HG03354 (cell line): Measurements from ENCODE around the gene PCK2.

Experiments
- ATAC-seq: cut with Tn5 transposase; IDR thresholded peaks from one replicate; pipeline ENCODE4 v1.9.1; 2021; ENCODE audit warnings: mild to moderate bottlenecking; ENCODE audit not compliant: unreplicated experiment, poor library complexity, severe bottlenecking

PCK2 gene

GRCh38 chr14:24147761-24148428 lies 53.8 kb downstream of the PCK2 start:
- ATAC-seq, result no peak

DNA sequence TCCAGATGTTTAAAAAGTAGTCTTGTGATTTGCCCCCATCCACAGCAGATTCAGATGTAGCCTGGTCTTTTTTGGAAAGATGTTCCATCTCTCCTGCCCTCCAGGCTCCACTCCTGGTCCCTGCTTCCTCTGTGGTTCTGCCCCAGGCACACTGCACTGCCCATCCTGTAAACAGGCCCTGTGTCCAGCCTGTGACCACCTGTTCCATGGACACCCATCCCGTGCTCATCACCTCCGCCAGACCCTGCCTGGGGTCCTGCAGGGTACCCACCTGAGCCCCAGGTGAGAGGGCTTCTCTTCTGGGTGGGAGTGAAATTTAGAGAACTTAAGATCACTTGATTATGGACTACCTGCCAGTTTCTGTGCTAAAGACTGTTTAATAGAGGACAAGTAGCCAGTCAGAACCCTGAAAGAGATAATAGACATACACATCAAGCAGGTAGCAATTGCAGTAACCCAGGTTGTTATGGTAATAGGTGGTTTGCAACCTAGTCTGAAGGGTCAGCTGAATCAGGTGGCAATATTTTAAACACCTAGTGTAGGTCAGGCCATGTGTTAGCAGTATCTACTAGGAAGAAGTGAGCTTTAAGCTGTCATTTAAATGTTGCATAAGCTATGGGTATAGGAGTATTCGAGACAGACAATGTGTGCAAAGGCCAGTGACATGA lies 55.3 kb downstream of the PCK2 start:
- no peak for ATAC-seq

DNA sequence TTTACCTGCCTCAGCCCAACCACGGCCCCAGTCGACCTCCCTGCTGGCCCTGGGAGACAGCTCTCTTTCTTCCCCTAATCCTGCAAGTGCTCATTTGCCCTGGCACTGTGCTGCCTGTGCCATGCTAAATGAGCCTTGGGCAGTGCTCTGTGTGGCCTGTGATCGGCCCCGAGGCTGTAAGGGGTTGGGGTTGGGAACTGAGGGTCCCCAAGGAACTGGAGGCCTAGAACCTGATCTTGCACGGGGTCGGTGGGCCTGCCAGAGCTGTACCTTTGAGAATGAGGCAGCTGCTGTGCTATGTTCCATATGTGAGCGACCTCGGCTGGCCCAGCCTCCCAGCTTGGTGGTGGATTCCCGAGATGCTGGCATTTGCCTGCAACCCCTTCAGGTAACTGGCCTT lies 56.0 kb downstream of the PCK2 start:
- no peak for ATAC-seq

- no peak for ATAC-seq
Observed at GRCh38 chr14:24150567-24150966, 56.5 kb downstream of the PCK2 start.

DNA sequence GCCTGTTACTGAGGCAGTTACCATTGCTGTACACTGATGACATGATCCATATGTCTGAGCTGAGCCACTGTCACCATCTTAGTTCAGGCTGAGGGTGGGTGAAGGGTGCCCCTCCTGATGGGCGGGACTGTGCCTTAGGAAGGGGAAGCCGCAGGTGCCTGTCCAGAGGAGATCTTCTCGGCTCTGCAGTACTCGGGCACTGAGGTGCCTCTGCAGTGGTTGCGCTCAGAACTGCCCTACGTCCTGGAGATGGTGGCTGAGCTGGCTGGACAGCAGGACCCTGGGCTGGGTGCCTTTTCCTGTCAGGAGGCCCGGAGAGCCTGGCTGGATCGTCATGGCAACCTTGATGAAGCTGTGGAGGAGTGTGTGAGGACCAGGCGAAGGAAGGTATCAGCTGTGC lies 56.9 kb downstream of the PCK2 start:
- no peak for ATAC-seq

GRCh38 chr14:24151404-24152080 lies 57.4 kb downstream of the PCK2 start:
- ATAC-seq, result no peak
